Measurements from ENCODE around the gene PSMD1.
"Not testable (repeated sequence)": the region's sequence is repeated elsewhere in the genome, so short reads cannot be mapped to it uniquely, and the experiment has no call there.

The PSMD1 gene

GRCh38 chr2:231094736-231095346, 38.2 kb downstream of the PSMD1 start (continued):
- no peak for TF ChIP-seq ZBTB10 (tag by site-specific recombination; IDR thresholded peaks at IDR 0.05)
- TF ChIP-seq ZNF214 (tag by site-specific recombination; IDR thresholded peaks at IDR 0.05; ENCODE audit: borderline replicate concordance), result no peak
- no peak for TF ChIP-seq PRDM10 (tag by site-specific recombination; IDR thresholded peaks at IDR 0.05)
- no peak for TF ChIP-seq CTCF (tag by site-specific recombination; IDR thresholded peaks at IDR 0.05)
- TF ChIP-seq ZNF639 (tag by site-specific recombination; IDR thresholded peaks at IDR 0.05), result no peak
- TF ChIP-seq ZNF350 (tag by site-specific recombination; IDR thresholded peaks at IDR 0.05), result no peak
- TF ChIP-seq ZNF391 (tag by site-specific recombination; IDR thresholded peaks at IDR 0.05; ENCODE audit: borderline replicate concordance, low read depth), result no peak
- no peak for TF ChIP-seq REPIN1 (tag by site-specific recombination; IDR thresholded peaks at IDR 0.05; ENCODE audit: low read depth)
- no peak for TF ChIP-seq ZNF248 (tag by site-specific recombination; IDR thresholded peaks at IDR 0.05)
- TF ChIP-seq ZNF24 (tag by site-specific recombination; IDR thresholded peaks at IDR 0.05), result no peak

GRCh38 chr2:231099918-231100317, 43.3 kb downstream of the PSMD1 start:
- TF ChIP-seq SETDB1 (IDR thresholded peaks at IDR 0.05; ENCODE audit: insufficient read length, low read length), result peak; percentile 79
- no peak for TF ChIP-seq ZNF362 (tag by site-specific recombination; IDR thresholded peaks at IDR 0.05)
- no peak for TF ChIP-seq ZEB2 (tag by site-specific recombination; IDR thresholded peaks at IDR 0.05)
- Histone ChIP-seq H3K9me3 (ENCODE audit: control insufficient read depth, insufficient read depth, low read depth, low read length) (no peaks in the 10 kb centered on the region), H3K27ac (ENCODE audit: extremely low read depth, low read depth, low read length) (no peak overlapping the region), H3K36me3 (ENCODE audit: control insufficient read depth in 2 of 2, insufficient read depth in 1 of 2, low read length in 2 of 2) (peaks cover 2 to 73% of the 10 kb centered on the region in 2 experiments), H3K4me3 (ENCODE audit: low read depth, low read length) (no peak overlapping the region), H3K4me1 (ENCODE audit: control insufficient read depth, insufficient read depth, low read length) (no peaks in the 10 kb centered on the region)
- ChIA-PET CTCF (interaction anchor here (0.6 kb wide), 2 partner anchors 220 to 305 kb away, joined by 3 read pairs; no protein-coding TSS in a partner anchor), POLR2A (no interaction called here)

- H3K27ac ChIP-seq (ENCODE audit: extremely low read depth, low read depth, low read length); POLR2A ChIA-PET; H3K4me3 ChIP-seq (ENCODE audit: low read depth, low read length); H3K9me3 ChIP-seq (ENCODE audit: control insufficient read depth, insufficient read depth, low read depth, low read length); H3K4me1 ChIP-seq (ENCODE audit: control insufficient read depth, insufficient read depth, low read length): not testable (repeated sequence)
- peaks cover 3 to 70% of the 10 kb centered on the region in 2 experiments for H3K36me3 ChIP-seq (ENCODE audit: control insufficient read depth in 2 of 2, insufficient read depth in 1 of 2, low read length in 2 of 2)
- CTCF ChIA-PET, result interaction anchor here (0.6 kb wide), 1 partner anchor 305 kb away, joined by 3 read pairs; no protein-coding TSS in a partner anchor
Measured at GRCh38 chr2:231100321-231100720, 43.7 kb downstream of the PSMD1 start.
